Measurements from ENCODE around the gene OMG.

OMG gene

DNA sequence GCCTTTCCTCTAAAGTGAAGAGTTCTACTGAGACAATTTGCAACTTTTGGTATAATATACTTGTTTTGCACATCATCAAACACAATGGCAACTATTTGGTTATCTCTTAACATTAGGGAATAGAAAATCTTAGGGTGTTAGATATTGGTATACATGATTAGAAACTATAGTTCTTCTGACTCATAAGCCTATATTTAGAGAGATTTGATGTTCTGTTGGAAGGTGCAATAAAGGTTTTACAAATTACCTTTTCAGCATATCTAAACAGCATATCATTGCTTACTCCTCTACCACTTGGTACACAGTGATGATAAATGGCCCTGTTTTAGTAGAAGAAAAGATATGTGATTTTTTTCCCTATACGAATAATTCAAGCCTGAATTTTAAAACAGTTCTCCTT lies 10.6 kb upstream of the OMG start:
- H3K4me3 ChIP-seq (ENCODE audit: low read depth, low read length): no peak overlapping the region
- DNase-seq (ENCODE audit: low read depth): no peak
- TF ChIP-seq, protein P1, sequence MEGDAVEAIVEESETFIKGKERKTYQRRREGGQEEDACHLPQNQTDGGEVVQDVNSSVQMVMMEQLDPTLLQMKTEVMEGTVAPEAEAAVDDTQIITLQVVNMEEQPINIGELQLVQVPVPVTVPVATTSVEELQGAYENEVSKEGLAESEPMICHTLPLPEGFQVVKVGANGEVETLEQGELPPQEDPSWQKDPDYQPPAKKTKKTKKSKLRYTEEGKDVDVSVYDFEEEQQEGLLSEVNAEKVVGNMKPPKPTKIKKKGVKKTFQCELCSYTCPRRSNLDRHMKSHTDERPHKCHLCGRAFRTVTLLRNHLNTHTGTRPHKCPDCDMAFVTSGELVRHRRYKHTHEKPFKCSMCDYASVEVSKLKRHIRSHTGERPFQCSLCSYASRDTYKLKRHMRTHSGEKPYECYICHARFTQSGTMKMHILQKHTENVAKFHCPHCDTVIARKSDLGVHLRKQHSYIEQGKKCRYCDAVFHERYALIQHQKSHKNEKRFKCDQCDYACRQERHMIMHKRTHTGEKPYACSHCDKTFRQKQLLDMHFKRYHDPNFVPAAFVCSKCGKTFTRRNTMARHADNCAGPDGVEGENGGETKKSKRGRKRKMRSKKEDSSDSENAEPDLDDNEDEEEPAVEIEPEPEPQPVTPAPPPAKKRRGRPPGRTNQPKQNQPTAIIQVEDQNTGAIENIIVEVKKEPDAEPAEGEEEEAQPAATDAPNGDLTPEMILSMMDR (IDR thresholded peaks at IDR 0.05; ENCODE audit: control insufficient read depth, extremely low read depth, insufficient read depth): no peak

DNA sequence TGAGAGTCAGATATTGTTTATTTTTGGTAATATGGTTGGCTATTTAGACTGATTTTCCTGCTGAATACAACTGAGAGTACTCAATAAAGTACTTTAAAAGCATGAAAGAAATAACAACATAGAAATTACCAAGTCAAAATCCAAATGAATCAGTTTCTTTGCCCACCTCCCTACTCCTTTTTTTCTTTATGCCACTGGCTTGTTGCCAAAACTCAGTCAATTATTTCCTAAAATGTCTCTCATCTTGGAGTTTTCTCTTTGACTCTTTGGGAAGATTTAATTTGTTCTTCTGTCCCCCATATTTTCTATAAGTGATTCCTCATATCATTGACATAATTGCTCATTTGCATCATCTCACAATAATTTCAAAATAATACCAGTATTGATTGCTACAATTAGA lies 2.6 kb upstream of the OMG start:
- no peak for DNase-seq (ENCODE audit: low read depth)
- TF ChIP-seq, protein P1 (IDR thresholded peaks at IDR 0.05; ENCODE audit: control insufficient read depth, extremely low read depth, insufficient read depth): no peak
- H3K4me3 ChIP-seq (ENCODE audit: low read depth, low read length): no peak overlapping the region

DNA sequence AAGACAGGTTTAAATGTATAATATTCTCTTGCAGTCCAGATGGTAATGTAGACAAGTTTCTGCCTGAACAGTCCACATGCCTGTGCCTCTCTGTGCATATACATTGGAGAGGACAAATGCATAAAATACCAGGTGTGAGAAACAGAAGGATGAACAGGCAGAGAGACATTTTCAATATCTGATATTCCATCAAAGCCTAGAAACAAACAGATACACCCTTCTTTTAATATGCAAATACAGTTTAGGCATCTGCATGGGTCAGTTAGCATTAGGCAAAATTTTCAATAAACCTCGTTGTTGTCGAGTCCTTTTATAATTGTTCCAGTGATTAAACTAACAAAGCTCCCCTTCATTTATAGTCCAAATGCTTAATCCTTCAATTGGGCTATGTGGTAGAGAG lies 897 bp downstream of the OMG start:
- no peak for DNase-seq (ENCODE audit: low read depth)
- no peak overlapping the region for H3K4me3 ChIP-seq (ENCODE audit: low read depth, low read length)
- TF ChIP-seq, protein P1 (IDR thresholded peaks at IDR 0.05; ENCODE audit: control insufficient read depth, extremely low read depth, insufficient read depth): no peak

DNA sequence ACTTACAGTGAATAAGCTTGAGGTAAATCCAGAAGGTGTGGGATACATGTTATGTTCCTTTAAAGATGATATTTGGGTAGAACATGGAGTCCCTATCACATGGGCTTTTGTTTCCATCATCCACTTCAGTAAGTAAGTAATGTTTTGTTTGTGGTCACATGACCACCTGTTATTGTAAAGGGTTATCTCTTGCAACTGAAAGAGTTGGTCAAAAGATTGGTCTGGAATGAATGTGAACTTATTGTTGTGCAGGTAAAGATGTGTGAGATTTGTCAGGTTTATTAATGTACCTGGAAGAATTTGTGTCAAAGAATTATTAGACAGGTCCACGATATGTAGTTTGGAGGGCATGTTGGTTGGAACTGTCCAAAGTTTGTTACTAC lies 1.6 kb downstream of the OMG start:
- DNase-seq (ENCODE audit: low read depth): no peak
- H3K4me3 ChIP-seq (ENCODE audit: low read depth, low read length): no peak overlapping the region
- TF ChIP-seq, protein P1 (IDR thresholded peaks at IDR 0.05; ENCODE audit: control insufficient read depth, extremely low read depth, insufficient read depth): no peak

DNA sequence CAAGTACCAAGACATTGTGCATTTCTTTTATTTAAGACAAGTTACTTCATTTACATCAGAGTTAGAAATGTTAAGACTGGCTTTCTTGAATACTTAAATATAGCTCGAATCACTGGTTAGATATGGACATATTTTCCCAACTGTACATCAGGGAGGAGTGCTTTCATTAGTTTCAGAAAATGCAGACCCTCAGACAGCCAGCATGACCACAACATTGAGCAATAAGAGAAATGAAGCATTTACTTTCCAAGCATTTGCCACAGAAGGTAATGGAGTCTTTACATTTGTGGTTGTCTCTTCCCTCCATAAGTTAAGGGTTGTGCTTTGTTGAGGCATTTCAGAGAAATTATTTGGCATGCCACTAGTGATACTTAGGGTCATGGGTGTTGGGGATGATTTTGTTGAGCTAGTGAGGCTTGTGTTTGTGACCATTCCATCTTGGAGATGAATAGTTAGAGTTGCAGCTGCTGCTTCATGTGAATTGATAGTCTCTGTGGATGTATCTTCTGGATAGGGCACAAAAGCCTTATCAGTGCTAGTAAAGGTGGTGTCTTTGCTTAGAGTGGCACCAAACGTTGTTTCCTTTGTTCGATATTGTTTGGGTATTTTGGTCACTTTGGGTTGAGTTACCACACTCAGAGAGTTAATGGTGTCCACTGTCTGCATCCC lies 2.1 kb downstream of the OMG start:
- H3K4me3 ChIP-seq (ENCODE audit: low read depth, low read length): no peak overlapping the region
- TF ChIP-seq, protein P1 (IDR thresholded peaks at IDR 0.05; ENCODE audit: control insufficient read depth, extremely low read depth, insufficient read depth): no peak
- no peak for DNase-seq (ENCODE audit: low read depth)

DNA sequence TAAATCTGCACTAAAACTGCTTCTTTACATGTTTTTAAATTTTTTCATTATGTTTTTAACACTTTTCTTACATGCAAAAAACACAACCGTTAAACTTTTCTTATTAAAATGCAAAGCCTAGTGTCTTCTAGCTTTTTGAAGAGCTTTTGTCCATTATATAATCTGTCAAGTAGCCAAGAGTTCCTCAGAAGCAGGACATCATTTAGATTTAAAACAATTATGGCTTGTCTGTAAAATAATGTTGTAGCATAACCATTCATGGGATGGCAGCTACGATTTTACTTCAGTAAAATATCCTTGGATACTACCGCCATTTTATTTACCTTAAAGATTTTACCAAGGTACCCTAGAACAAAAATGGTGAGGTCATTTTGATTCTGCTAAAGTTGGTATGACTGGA lies 2.8 kb downstream of the OMG start:
- no peak overlapping the region for H3K4me3 ChIP-seq (ENCODE audit: low read depth, low read length)
- no peak for DNase-seq (ENCODE audit: low read depth)
- TF ChIP-seq, protein P1 (IDR thresholded peaks at IDR 0.05; ENCODE audit: control insufficient read depth, extremely low read depth, insufficient read depth): no peak

DNA sequence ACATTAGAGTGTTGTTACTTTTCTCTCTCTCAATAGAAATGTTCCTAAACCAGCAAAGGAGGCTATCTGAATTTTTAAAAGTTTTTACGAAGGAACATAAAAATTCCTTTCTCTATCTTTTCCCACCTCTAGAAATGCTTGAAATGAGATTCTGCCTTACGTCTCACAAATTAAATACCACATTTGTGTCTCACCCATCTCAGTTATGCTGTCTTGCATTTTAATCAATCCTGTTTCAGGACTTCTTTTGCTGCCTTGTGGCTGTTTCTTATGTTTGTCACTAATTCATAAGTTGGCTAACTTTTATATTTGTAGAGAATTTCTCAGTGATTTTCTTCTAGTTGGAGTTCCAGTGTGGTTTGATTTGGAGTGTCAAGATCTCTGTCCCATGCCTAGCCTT lies 3.5 kb downstream of the OMG start:
- H3K4me3 ChIP-seq (ENCODE audit: low read depth, low read length): no peak overlapping the region
- TF ChIP-seq, protein P1 (IDR thresholded peaks at IDR 0.05; ENCODE audit: control insufficient read depth, extremely low read depth, insufficient read depth): no peak
- DNase-seq (ENCODE audit: low read depth): no peak

Data from LNCaP clone FGC (cell line).